DMS53 treated with DMSO at 0.1 percent for 48 hours (cell line): Measurements from ENCODE around the gene SH3GLB2.

ENCODE experiments used
- DNase-seq: peaks from one replicate; lab custom pipeline; 2025; ENCODE audit not compliant: unreplicated experiment; lab: John Stamatoyannopoulos, UW

The SH3GLB2 gene

DNA sequence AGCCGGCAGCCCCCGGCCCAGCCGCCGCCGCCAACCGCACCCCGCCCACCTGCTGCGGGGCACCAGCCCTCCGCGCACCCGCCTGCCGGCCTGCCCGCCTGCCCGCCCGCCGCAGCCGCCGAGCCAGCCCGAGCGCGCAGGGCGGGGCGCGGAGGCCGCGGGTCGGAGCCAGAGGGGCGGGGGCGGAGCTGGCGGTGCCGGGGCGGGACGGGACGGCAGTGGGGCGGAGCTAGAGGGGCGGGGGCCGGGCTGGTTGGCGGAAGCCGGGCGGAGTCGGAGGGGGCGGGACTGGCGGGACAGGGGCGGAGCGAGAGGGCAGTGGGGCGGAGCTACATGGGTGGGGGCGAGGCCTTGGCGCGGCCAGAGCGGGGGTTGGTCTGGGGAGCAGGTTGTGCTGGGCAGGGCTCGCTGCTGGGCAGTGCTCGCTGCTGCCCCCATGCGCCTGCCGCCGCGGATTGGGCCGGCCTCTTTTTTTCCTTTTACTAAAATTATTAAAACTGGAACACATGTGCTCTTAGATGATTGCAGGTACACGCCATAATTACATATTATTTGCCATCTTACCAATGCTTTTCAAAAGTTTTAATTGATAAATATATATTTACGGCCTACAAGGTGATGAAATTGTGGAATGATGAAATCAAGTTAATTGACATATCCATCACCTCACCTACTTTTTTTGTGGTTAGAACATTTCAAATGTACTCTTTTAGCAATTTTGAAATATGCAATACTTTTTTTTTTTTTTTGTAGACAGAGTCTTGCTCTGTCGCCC, at the start of gene SH3GLB2:
TSS of gene SH3GLB2 (minus strand) at position 140 of the 775 bp plus-strand sequence. CDS start 177 bp downstream, outside the sequence.
- DNase-seq, result peak; percentile 69

- DNase-seq, result no peak
These were observed 49.1 kb upstream of the SH3GLB2 start for GRCh38 chr9:129077236-129077635.

- no peak for DNase-seq
These were observed 48.5 kb upstream of the SH3GLB2 start for GRCh38 chr9:129076640-129077037.

GRCh38 chr9:129075996-129076639, 48.0 kb upstream of the SH3GLB2 start:
- no peak for DNase-seq

DNA sequence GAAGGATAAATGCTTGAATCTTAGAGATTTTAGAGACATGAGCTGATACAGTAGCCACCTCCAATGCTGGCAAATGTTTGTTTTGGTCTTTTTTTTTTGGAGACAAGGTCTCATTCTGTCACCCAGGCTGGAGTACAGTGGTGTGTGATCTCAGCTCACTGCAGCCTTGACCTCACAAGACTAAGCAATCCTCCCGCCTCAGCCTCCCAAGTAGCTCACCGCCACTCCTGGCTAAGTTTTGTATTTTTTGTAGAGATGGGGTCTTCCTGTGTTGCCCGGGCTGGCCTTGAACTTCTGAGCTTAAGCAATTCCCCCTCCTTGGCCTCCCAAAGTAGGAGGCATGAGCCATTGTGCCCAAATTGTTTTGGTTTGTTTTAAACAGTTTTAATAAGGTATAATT, 46.0 kb upstream of the SH3GLB2 start:
- DNase-seq, result no peak

DNA sequence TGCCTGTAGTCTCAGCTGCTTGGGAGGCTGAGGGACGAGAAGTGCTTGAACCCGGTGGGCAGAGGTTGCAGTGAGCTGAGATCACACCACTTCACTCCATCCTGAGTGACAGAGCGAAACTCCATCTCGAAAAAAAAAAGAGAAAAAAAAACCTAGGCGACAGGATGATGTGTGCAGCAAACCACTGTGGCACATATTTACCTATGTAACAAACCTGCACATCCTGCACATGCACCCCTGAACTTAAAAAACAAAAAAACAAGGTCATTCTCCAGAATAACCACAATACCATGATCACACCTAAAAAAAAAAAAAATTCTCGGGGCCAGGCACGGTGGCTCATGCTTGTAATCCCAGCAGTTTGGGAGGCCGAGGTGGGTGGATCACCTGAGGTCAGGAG, 45.3 kb upstream of the SH3GLB2 start:
- DNase-seq, result no peak

GRCh38 chr9:129072171-129072570, 44.0 kb upstream of the SH3GLB2 start:
- no peak for DNase-seq

DNA sequence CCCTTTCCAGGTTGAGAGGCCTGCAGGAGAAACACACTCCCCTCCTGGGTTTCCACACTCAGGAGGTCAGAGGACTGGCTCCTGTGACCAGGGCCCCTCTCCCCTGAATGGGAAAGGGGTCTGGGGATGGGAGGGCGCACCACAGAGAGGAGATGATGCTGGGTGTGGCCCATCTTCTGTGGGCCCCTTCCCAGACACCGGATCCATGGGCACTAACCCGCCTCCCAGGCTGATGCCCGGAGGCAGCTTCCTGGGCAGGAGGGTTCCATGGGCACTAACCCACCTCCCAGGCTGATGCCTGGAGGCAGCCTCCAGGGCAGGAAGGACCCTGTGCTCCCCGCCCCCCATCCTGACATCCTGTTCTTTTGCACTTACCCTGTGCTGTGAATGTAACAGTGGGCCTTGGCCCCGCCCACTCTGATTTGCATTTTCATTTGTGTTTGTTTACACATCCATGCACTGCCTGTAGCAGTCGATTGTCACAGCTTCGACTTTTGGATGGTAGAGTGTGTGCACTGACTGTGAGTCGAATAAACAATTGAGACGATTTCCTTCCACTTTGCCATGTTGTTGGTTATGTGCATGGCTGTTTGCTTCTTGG, 43.5 kb upstream of the SH3GLB2 start:
- DNase-seq, result no peak

DNA sequence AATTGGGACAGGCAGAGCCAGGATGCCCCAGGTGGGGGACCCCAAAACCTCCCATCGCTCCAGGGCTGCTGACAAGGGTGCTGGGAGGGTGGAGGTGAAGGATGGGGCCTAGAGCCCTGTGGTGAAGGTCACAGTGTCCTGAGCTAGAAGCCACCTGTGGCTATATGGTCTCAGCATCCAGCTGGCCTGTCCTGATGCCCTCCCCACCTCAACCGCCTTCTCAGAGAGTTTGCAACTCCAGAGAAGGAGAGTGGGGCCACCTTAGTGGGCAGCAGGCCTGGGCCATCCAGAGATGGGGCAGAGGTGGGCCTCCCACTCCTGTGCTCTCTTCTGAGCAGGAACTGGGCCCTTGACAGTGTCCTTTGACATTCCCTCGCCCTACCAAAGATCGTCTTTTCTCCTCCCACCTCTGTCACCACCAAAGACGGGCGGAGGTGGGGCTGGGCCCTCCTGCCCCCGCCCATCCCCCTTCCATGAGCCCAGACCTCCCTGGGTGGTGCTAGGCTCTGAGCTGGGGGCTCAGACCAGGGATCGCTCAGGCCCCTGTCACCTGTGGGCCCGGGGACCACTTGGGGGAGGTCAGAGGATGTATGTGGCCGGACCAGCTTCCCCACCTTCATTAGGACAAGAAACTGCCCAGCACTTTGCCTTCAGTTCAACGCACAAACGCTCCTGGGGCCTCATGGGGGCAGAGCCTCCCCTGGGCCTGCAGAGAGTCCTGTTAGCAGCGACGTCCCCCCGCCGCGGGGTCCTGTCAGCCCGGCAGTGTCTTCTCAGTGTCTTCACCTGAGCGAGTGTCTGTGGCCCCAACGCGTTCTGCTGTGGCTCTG, 42.8 kb upstream of the SH3GLB2 start:
- DNase-seq, result no peak

DNA sequence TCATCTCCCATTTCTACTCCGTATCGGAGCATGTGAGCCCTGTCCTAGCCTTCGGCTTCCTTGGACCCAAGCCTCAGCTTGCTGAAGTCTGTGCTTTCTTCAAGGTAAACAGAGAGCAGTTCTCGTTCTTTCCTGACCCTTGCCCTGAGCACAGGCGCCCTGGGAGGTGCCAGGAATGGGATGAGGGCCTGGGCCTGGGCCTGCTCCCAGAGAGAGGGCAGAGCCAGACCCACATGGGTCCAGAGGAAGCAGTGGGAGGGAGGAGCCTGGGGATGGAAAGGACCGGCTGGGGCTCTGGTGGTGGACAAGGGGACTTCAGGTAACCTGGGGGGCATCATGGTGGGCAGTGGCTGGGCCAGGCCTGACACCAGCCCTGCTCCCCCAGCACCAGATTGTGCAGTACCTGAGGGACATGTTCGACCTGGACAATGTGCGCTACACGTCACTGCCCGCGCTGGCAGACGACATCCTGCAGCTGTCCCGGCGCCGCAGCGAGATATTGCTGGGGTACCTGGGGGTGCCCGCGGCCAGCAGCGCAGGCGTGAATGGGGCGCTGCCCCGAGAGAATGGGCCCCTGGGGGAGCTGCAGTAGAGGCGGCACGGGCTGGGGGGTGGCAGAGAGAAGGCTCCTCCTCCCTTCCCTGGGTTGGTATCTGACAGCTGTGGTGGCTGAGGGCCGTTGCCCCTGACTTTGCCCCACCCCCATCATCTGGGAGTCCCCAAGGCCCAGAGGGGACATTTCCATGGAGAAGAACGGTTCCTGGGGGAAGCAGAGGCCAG, 41.9 kb upstream of the SH3GLB2 start:
- no peak for DNase-seq

- DNase-seq, result no peak
These were observed 41.1 kb upstream of the SH3GLB2 start for GRCh38 chr9:129068990-129069861.

- no peak for DNase-seq
These were observed 40.0 kb upstream of the SH3GLB2 start for GRCh38 chr9:129068110-129068509.

GRCh38 chr9:129064499-129064908, 36.4 kb upstream of the SH3GLB2 start:
- DNase-seq, result no peak

GRCh38 chr9:129063061-129063460, 34.9 kb upstream of the SH3GLB2 start:
- DNase-seq, result no peak

GRCh38 chr9:129060991-129061390, 32.9 kb upstream of the SH3GLB2 start:
- DNase-seq, result no peak

GRCh38 chr9:129059796-129060785, 32.0 kb upstream of the SH3GLB2 start:
- DNase-seq, result no peak

DNA sequence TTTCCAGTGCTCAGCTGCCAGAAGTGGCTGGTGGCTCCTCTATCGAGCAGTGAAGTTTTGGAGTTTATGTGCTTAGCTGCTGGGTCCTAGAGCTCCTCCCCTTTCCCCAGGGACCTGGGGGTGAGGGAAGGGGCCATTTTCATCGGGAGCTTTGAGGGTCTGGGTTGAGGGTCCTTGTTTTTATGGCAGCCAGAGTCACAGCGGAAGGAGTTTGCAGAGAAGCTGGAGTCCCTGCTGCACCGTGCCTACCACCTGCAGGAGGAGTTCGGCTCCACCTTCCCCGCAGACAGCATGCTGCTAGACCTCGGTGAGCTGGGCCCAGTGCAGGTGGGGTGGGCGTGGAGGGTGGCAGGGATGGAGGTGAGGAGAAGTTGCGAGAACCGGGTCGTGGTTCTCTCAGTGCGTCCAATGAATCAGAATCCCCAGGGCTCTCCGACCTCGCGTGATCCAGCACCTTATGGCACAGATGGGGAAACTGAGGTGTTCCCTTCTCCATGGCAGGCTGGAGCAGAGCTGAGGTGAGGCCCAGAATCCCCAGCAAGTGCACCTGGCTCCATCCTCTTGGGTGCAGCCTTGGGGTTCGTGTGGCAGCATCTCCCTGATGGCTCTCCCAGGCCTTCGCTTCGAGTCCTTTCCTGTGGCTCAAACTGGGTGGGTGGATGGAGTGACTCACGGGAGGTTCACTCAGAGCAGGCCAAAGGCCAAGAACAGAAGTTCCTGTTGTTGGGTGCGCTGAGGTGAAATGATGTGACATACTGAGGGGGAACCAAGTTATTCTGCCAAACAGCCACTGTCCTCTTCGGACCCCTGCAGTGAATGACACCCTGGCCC, 31.0 kb upstream of the SH3GLB2 start:
- DNase-seq, result no peak
